ENCODE measurements around the gene SDF4.

Gene SDF4

GRCh38 chr1:1229770-1230169 lies 2.0 kb downstream of the SDF4 start:
- in situ Hi-C loops (cut with MboI; ENCODE audit: low sequenced_read_pairs): no loop called here

DNA sequence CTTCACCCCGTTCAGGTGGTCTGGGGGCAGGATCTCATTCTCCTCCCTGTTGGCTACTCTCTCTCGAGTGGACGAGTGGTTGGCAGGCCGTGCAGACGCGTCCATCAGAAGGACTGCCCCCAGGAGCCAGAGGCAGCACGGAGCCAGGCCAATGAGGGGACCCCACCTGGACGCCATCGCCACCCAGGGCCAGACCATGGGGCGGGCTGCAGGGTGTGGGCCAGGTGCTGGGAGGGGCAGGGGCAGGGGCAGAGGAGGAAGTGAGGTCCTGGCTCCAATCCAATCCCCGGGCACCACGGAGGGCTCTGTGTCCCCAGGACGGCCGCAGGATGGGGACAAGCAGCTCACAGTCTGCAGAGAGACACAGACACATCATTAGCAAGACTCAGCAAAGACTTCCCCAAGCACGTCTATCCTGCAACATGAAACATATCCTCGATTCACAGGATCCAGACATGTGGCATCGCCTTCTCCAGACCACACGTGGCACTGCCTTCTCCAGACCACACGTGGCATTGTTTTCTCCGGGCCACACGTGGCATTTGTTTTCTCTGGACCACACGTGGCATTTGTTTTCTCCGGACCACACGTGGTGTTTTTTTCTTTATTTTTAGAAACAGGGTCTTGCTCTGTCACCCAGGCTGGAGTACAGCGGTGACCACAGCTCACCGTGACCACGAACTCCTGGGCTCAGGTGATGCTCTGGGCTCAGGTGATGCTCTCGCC lies 3.0 kb downstream of the SDF4 start:
- in situ Hi-C loops (cut with MboI; ENCODE audit: low sequenced_read_pairs): no loop called here

DNA sequence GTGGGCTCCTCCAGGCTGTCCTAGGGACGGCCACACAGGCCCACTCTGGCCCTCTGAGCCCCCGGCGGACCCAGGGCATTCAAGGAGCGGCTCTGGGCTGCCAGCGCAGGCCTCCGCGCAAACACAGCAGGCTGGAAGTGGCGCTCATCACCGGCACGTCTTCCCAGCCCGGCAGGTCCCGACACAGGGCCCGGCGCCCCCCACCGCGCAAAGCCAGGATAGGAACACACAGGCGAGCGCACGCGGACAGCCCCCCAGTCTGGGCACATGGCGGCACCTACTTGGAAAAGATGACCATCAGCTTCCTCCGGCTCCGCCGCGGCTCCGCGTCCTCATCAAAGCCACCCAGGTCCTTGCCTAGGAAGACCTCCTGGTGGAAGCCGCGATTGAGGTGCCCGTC lies 3.6 kb downstream of the SDF4 start:
- in situ Hi-C loops (cut with MboI; ENCODE audit: low sequenced_read_pairs): no loop called here

- in situ Hi-C loops (cut with MboI; ENCODE audit: low sequenced_read_pairs): no loop called here
Observed at GRCh38 chr1:1227386-1227785, 4.4 kb downstream of the SDF4 start.

DNA sequence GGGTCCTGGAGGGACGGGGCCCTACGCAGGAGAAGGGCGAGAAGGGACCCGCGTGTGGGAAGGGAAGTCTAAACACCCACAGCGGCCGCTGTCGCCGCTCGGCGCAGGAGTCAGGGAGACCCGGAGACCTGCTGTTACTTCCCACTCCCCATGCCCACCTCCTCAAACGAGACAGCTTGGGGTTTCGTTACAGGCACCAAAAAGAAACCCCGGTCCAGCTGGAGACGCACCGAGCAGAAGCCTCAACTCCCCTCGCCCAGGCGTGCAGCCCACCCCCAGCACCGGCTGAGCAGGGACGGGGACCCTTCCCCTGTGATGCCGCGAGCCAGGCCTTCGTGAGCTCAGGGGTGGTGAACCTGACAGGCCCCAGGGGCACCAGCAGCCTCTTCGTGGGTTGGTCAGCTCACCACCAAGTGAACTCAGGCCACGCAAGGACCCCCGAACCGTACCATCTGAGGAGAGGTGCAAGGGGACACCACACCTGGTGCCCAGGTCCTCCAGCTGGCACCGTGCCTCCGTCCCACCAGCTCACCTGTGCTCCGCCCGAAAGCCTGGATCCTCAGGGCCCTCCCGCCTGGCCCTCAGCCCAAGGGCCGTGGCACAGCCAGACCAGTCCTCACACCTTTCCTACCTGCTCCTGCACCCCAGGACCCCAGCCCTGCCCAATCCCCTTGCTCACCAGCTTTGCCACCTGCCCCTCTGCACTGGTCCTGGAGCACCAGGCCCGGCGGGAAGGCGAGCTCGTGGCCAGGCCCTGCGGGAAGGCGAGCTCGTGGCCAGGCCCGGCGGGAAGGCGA lies 5.0 kb downstream of the SDF4 start:
- in situ Hi-C loops (cut with MboI; ENCODE audit: low sequenced_read_pairs): no loop called here

DNA sequence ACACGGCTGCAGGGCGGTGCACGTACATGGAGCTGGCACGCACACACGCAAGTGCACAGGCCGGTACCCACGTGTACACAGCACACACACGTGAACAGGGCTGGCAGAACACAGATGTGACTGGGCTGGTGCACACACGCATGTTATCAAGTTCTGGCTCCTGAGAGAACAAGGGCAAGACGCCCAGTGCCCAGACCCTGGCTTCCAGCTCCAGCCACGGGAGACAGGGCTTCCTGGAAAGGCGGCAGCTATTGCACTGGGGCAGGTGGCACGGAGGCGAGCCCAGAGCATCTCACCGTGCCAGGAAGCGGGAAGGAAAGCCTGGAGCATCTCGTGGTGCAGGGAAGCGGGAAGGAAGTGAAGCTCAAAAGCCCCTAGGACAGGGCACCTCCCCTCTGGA lies 5.9 kb downstream of the SDF4 start:
- in situ Hi-C loops (cut with MboI; ENCODE audit: low sequenced_read_pairs): no loop called here

- in situ Hi-C loops (cut with MboI; ENCODE audit: low sequenced_read_pairs): no loop called here
Observed at GRCh38 chr1:1225238-1225845, 6.5 kb downstream of the SDF4 start.

- in situ Hi-C loops (cut with MboI; ENCODE audit: low sequenced_read_pairs): no loop called here
Observed at GRCh38 chr1:1223891-1224290, 7.9 kb downstream of the SDF4 start.

DNA sequence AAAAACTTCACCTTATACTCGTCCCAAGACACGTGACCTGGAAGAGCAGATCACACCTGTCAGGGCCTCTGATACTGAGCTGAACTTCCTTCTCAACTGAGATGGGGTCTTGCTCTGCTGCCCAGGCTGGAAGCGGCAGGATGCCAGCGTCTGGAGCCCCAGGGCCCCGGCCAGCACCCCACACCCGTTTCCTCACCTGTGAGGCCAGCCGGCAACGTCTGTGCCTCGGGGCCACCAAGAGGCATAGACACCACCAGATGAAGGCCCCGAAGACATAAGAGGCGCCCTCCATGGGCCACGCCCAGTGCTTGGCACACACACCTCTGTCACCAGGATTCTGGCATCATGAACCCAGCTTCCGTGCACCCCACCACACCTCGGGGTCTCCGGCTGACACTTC lies 8.5 kb downstream of the SDF4 start:
- in situ Hi-C loops (cut with MboI; ENCODE audit: low sequenced_read_pairs): no loop called here

DNA sequence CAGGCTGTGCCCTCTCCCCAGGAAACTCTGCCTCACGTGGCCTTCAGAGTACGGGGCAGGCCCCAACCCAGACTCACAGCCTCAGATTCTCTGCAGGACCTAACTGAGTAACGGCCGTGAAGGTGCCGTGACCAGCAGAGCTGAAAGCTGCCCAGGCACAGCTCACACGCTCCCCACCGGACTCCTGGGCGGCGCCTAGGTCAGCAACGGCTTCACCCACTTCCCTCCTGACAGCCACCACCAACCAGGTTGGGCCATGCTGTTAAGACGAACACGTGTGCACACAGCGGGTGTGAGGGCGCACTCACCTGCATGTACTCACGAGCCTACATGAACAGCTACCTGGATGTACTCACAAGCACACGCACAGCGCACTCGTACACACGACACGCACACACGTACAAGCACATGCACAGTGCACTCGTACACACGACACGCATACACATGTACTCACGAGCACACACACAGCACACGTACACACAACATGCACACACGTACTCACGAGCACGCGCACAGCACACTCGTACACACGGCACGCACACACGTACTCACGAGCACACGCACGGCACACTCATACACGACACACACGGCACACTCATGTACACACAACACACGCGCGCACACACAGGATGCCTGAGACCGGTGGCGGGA lies 9.1 kb downstream of the SDF4 start:
- in situ Hi-C loops (cut with MboI; ENCODE audit: low sequenced_read_pairs): no loop called here

- in situ Hi-C loops (cut with MboI; ENCODE audit: low sequenced_read_pairs): no loop called here
Observed at GRCh38 chr1:1221887-1222574, 9.8 kb downstream of the SDF4 start.

DNA sequence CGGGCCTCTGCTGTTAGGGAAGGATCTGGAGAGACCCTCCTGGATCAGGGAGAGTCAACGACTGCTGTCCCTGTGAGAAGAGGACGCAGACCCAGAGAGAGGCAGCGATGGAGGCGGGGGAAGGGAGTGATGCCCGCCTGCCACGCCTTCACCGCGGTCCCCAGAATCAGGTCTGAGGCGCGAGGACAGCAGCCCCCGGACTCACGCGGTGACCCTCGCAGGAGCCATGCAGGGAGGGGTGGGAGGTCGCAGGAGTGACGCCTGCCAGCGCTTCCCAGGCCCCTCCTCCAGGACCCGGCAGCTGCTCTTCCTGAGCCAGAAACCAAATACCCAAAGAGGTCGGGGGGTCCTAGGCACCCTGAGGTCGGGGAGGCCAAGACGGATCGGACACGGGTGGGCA lies 11.6 kb downstream of the SDF4 start:
- in situ Hi-C loops (cut with MboI; ENCODE audit: low sequenced_read_pairs): no loop called here

GRCh38 chr1:1219341-1219740 lies 12.5 kb downstream of the SDF4 start:
- in situ Hi-C loops (cut with MboI; ENCODE audit: low sequenced_read_pairs): no loop called here

DNA sequence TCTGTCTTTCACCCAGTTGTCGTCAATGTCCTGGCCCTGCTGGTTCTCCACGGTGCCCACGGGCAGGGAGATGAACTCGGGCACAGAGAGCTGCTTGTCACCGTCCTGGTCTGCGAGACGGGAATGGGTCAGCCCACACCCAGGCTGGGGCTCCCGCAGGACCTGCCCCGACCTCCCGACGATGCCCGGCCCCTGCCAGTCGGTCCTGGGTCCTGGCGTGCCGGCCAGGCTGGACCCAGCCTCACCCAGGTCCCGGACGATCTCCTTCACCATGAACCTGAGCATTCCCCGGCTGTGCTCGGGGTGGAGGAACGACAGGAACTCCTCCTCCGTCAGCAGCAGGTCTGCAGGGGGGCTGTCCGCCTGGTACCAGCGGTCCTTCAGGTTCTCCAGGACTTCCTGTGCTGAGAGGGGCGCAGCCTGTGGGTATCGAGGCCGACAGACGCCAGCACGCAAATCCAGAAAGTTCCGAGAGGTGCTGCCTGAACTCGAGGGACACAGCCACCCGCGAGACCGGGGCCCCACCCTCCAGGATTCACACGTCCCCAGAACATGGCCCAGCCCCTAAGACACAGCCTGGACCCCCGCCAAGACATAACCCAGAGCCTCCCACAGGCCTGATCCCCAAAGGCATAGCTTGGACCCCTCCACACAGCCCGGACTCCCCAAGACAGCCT lies 13.1 kb downstream of the SDF4 start:
- in situ Hi-C loops (cut with MboI; ENCODE audit: low sequenced_read_pairs): no loop called here

DNA sequence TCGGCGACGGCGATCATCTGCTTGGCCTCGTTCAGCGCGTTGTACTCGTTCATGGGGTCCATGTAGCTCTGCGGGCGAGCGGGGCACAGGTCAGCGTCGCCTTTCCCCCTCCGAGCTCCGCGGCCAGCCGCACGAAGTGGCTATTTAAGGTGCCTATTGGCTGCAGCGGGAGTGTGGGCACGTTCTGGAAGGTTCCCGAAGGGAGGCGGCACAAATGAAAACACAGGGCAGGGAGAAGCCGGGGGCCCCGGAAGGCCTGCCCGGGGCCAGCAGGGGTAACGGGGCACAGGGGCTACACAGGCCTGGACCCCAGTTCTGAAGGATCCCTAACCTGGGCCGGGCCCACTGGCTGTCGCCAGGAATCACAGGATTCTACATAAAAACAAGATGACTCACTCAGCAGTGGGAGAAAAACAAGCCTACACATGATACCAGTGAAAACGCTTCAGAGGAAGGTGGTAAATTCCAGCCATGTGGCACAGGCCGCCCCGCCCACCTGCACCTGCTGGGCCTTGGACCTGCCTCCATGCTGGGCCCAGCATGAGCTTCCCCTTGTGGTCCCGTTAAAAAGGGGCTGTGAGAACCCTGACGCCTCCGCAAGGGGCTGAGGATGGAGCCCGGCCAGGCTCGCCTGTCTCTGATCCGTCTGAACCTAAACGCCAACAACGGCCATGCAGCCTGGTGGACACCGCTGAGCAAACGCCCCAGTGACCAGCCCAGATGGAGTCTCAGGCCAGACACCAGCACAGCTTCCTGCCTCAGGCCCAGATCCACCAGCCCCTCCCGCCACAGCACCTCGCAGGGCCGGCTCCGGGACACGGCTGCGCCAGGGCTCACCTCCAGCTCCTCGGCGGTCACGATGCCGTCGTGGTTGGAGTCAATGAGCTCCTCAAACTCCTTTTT lies 13.9 kb downstream of the SDF4 start:
- in situ Hi-C loops (cut with MboI; ENCODE audit: low sequenced_read_pairs): no loop called here

GRCh38 chr1:1216770-1217620 lies 14.8 kb downstream of the SDF4 start:
- in situ Hi-C loops (cut with MboI; ENCODE audit: low sequenced_read_pairs): no loop called here

GRCh38 chr1:1215881-1216605 lies 15.8 kb downstream of the SDF4 start:
- in situ Hi-C loops (cut with MboI; ENCODE audit: low sequenced_read_pairs): no loop called here

Measured in HL-60/S4 (cell line).